Loucy (cell line): Measurements from ENCODE around the gene PEX16.

ENCODE experiments used
- H2AFZ ChIP-seq: fragments of 200-600 bp; sonication (generic); 2 replicates; pipeline ENCODE4 v1.6.0; 2016; ENCODE audit warnings: antibody characterized with exemption, mild to moderate bottlenecking, low read length, moderate library complexity
- H3F3A ChIP-seq: fragments of 200-600 bp; 2 replicates; pipeline ENCODE4 v1.6.0; 2016; ENCODE audit warnings: antibody characterized with exemption, low read depth, mild to moderate bottlenecking
- H3K27me3 ChIP-seq: fragments of 200-600 bp; sonication (generic); 2 replicates; pipeline ENCODE4 v1.6.1; 2014; ENCODE audit warnings: low read length, mild to moderate bottlenecking; ENCODE audit not compliant: insufficient read depth, poor library complexity, severe bottlenecking
- H3K36me3 ChIP-seq: fragments of 200-600 bp; sonication (generic); 2 replicates; pipeline ENCODE4 v1.6.1; 2016; ENCODE audit warnings: low read length; ENCODE audit not compliant: insufficient read depth
- H3K4me1 ChIP-seq: fragments of 200-600 bp; sonication (generic); 2 replicates; pipeline ENCODE4 v1.5.1; 2014; ENCODE audit warnings: low read length, mild to moderate bottlenecking; ENCODE audit not compliant: insufficient read depth, poor library complexity, severe bottlenecking
- H3K4me2 ChIP-seq: fragments of 200-600 bp; sonication (generic); 2 replicates; pipeline ENCODE4 v1.6.0; 2014; ENCODE audit warnings: antibody characterized with exemption, low read length, low read depth, mild to moderate bottlenecking; ENCODE audit not compliant: poor library complexity, severe bottlenecking
- H3K4me3 ChIP-seq: fragments of 200-600 bp; sonication (generic); 2 replicates; pipeline ENCODE4 v1.5.1; 2014; ENCODE audit warnings: low read length, mild to moderate bottlenecking, mixed read lengths; ENCODE audit not compliant: poor library complexity, severe bottlenecking
- H3K79me2 ChIP-seq: fragments of 200-600 bp; sonication (generic); 2 replicates; pipeline ENCODE4 v1.6.1; 2014; ENCODE audit warnings: low read length; ENCODE audit not compliant: insufficient read depth
- H3K9ac ChIP-seq: fragments of 200-600 bp; sonication (generic); 2 replicates; pipeline ENCODE4 v1.6.0; 2014; ENCODE audit warnings: mild to moderate bottlenecking, low read depth, low read length, moderate library complexity; ENCODE audit not compliant: poor library complexity, severe bottlenecking
- H3K9me2 ChIP-seq: fragments of 200-600 bp; sonication (generic); replicated peaks from 2 replicates; pipeline ENCODE4 v1.6.1; 2016; ENCODE audit warnings: low read depth, low read length, mixed read lengths
- H3K9me3 ChIP-seq: fragments of 200-600 bp; sonication (generic); 2 replicates; pipeline ENCODE4 v1.6.1; 2014; ENCODE audit warnings: mild to moderate bottlenecking, antibody characterized with exemption, low read length, low read depth; ENCODE audit not compliant: insufficient read depth
- H4K20me1 ChIP-seq: fragments of 200-600 bp; sonication (generic); 2 replicates; pipeline ENCODE4 v1.6.0; 2014; ENCODE audit warnings: antibody characterized with exemption, low read length, mild to moderate bottlenecking; ENCODE audit not compliant: insufficient read depth, poor library complexity, severe bottlenecking
- CTCF ChIP-seq: fragments of 200-600 bp; sonication (generic); conservative IDR thresholded peaks from 2 replicates; pipeline ENCODE4 v1.5.1; 2014; ENCODE audit warnings: mild to moderate bottlenecking, antibody characterized with exemption, low read length
- EZH2phosphoT487 ChIP-seq: fragments of 200-600 bp; IDR thresholded peaks from 2 replicates; pipeline ENCODE4 v1.6.1; 2018; ENCODE audit warnings: antibody characterized with exemption, mild to moderate bottlenecking, moderate library complexity, borderline replicate concordance

PEX16 gene

GRCh38 chr11:45885921-45886721 lies 31.6 kb downstream of the PEX16 start:
- Histone ChIP-seq H3K9ac (no peak overlapping the region), H3K4me1 (no peaks in the 10 kb centered on the region), H3K79me2 (no peaks in the 10 kb centered on the region), H3K27me3 (no peaks in the 10 kb centered on the region), H3K9me3 (no peaks in the 10 kb centered on the region), H3K9me2 (no peaks in the 10 kb centered on the region), H3K4me3 (peak overlapping the region; percentile 58), H3F3A (no peaks in the 10 kb centered on the region), H4K20me1 (peaks cover 4% of the 10 kb centered on the region), H3K4me2 (peak overlapping the region; percentile 41), H3K36me3 (peaks cover 14% of the 10 kb centered on the region; the same call in 1 of the 2 replicates), H2AFZ (no peak overlapping the region)
- TF ChIP-seq EZH2phosphoT487 (no peak), CTCF (no peak)

GRCh38 chr11:45885274-45885920 lies 32.3 kb downstream of the PEX16 start, which contains the start of gene MAPK8IP1:
Gene MAPK8IP1, plus strand, starts transcription at chr11:45885651. Its CDS starts 170 bp downstream, at chr11:45885821.
- Histone ChIP-seq H3K4me2 (peak within 1 kb of the TSS; percentile 54), H3K79me2 (no peaks in the 10 kb centered on the region), H3K36me3 (peaks cover 22% of the 10 kb centered on the region; the same call in 1 of the 2 replicates), H4K20me1 (peaks cover 4% of the 10 kb centered on the region), H3F3A (no peaks in the 10 kb centered on the region), H3K9me2 (no peaks in the 10 kb centered on the region), H3K4me3 (peak within 1 kb of the TSS; percentile 58), H3K9me3 (no peaks in the 10 kb centered on the region), H3K27me3 (no peaks in the 10 kb centered on the region), H3K4me1 (no peaks in the 10 kb centered on the region), H2AFZ (no peak within 1 kb of the TSS), H3K9ac (no peak within 1 kb of the TSS)
- TF ChIP-seq CTCF (no peak), EZH2phosphoT487 (no peak)

- Histone ChIP-seq H3F3A (no peaks in the 10 kb centered on the region), H3K27me3 (no peaks in the 10 kb centered on the region), H4K20me1 (peaks cover 4% of the 10 kb centered on the region), H3K79me2 (no peaks in the 10 kb centered on the region), H2AFZ (no peak overlapping the region), H3K36me3 (peaks cover 27% of the 10 kb centered on the region; the same call in 1 of the 2 replicates), H3K4me1 (no peaks in the 10 kb centered on the region), H3K9me2 (no peaks in the 10 kb centered on the region), H3K9me3 (no peaks in the 10 kb centered on the region), H3K4me3 (peak overlapping the region; percentile 28), H3K4me2 (peak overlapping the region; percentile 54), H3K9ac (no peak overlapping the region)
- no peak for TF ChIP-seq CTCF
- no peak for TF ChIP-seq EZH2phosphoT487
These were observed 33.0 kb downstream of the PEX16 start for GRCh38 chr11:45884596-45885185.
